H9 (cell line): Measurements from ENCODE around the gene CHMP4A. TPM values are rescaled to one million over a fixed set of nuclear protein-coding genes. Genes with fewer than 3 reads are reported as not detected.

ENCODE experiments used
- DNase-seq: peaks from one replicate; pipeline ENCODE4 v3.0.0-alpha.2; 2017
- H2AFZ ChIP-seq: one replicate; pipeline ENCODE4 v1.6.1; 2013; ENCODE audit warnings: mild to moderate bottlenecking, low read length, control low read depth, moderate library complexity
- H2AK5ac ChIP-seq: 2 replicates; pipeline ENCODE4 v1.6.1; 2013; ENCODE audit warnings: low read length, control low read depth, mixed read lengths; ENCODE audit not compliant: insufficient read length
- H2BK120ac ChIP-seq: one replicate; pipeline ENCODE4 v1.6.1; 2013; ENCODE audit warnings: low read depth, mild to moderate bottlenecking, low read length, control low read depth, inconsistent platforms; ENCODE audit not compliant: poor library complexity, severe bottlenecking
- H2BK12ac ChIP-seq: 2 replicates; pipeline ENCODE4 v1.6.1; 2013; ENCODE audit warnings: low read length, control low read depth, mixed read lengths, low read depth; ENCODE audit not compliant: insufficient read length
- H2BK15ac ChIP-seq: 2 replicates; pipeline ENCODE4 v1.6.1; 2013; ENCODE audit warnings: low read depth, low read length, control low read depth
- H2BK20ac ChIP-seq: one replicate; pipeline ENCODE4 v1.6.1; 2013; ENCODE audit warnings: low read depth, mild to moderate bottlenecking, low read length, control low read depth, inconsistent platforms; ENCODE audit not compliant: poor library complexity, severe bottlenecking
- H2BK5ac ChIP-seq: 2 replicates; pipeline ENCODE4 v1.6.1; 2013; ENCODE audit warnings: low read length, control low read depth, mixed read lengths; ENCODE audit not compliant: insufficient read length
- H3K14ac ChIP-seq: 2 replicates; pipeline ENCODE4 v1.6.1; 2013; ENCODE audit warnings: low read length, control low read depth; ENCODE audit not compliant: insufficient read depth
- H3K18ac ChIP-seq: 2 replicates; pipeline ENCODE4 v1.6.1; 2013; ENCODE audit warnings: low read depth, mild to moderate bottlenecking, mixed read lengths, low read length, control low read depth; ENCODE audit not compliant: insufficient read length
- H3K23ac ChIP-seq: 2 replicates; pipeline ENCODE4 v1.6.1; 2013; ENCODE audit warnings: low read length, control low read depth, mixed read lengths, low read depth; ENCODE audit not compliant: insufficient read length
- H3K23me2 ChIP-seq: 2 replicates; pipeline ENCODE4 v1.6.1; 2013; ENCODE audit warnings: low read depth, mild to moderate bottlenecking, mixed read lengths, low read length, control low read depth; ENCODE audit not compliant: insufficient read length, poor library complexity, severe bottlenecking
- H3K27ac ChIP-seq: 2 replicates; pipeline ENCODE4 v1.5.1; 2013; ENCODE audit warnings: low read length, control low read depth, mixed read lengths, low read depth; ENCODE audit not compliant: insufficient read length
- H3K27me3 ChIP-seq: 2 replicates; pipeline ENCODE4 v1.6.1; 2013; ENCODE audit warnings: low read length, control low read depth, inconsistent platforms; ENCODE audit not compliant: insufficient read depth
- H3K4ac ChIP-seq: 2 replicates; pipeline ENCODE4 v1.6.1; 2013; ENCODE audit warnings: low read depth, mild to moderate bottlenecking, control low read depth, inconsistent platforms, low read length, moderate library complexity
- H3K4me1 ChIP-seq: 2 replicates; pipeline ENCODE4 v1.6.1; 2013; ENCODE audit warnings: low read length, control low read depth, inconsistent platforms; ENCODE audit not compliant: insufficient read depth
- H3K4me2 ChIP-seq: 2 replicates; pipeline ENCODE4 v1.6.1; 2013; ENCODE audit warnings: low read length, control low read depth, mixed read lengths; ENCODE audit not compliant: insufficient read length, insufficient read depth
- H3K56ac ChIP-seq: 2 replicates; pipeline ENCODE4 v1.6.1; 2013; ENCODE audit warnings: low read depth, mild to moderate bottlenecking, mixed read lengths, low read length, control low read depth; ENCODE audit not compliant: insufficient read length
- H3K79me1 ChIP-seq: 2 replicates; pipeline ENCODE4 v1.6.1; 2013; ENCODE audit warnings: low read depth, mild to moderate bottlenecking, moderate library complexity, low read length, control low read depth, inconsistent platforms; ENCODE audit not compliant: insufficient read depth, poor library complexity, severe bottlenecking
- H3K79me2 ChIP-seq: 2 replicates; pipeline ENCODE4 v1.6.1; 2013; ENCODE audit warnings: low read length, control low read depth, inconsistent platforms; ENCODE audit not compliant: insufficient read depth
- H3K9ac ChIP-seq: 2 replicates; pipeline ENCODE4 v1.6.1; 2013; ENCODE audit warnings: low read length, control low read depth, mixed read lengths; ENCODE audit not compliant: insufficient read length; ENCODE audit errors: extremely low read depth
- H3K9me3 ChIP-seq: one replicate; pipeline ENCODE4 v1.6.1; 2013; ENCODE audit warnings: low read depth, low read length, inconsistent platforms; ENCODE audit not compliant: control insufficient read depth
- H3T11ph ChIP-seq: one replicate; pipeline ENCODE4 v1.6.1; 2013; ENCODE audit warnings: mild to moderate bottlenecking, low read length, control low read depth, inconsistent platforms
- H4K20me1 ChIP-seq: one replicate; pipeline ENCODE4 v1.6.1; 2013; ENCODE audit not compliant: control insufficient read depth, insufficient read length, insufficient read depth
- H4K5ac ChIP-seq: 2 replicates; pipeline ENCODE4 v1.6.1; 2013; ENCODE audit warnings: low read depth, mild to moderate bottlenecking, mixed read lengths, low read length, control low read depth; ENCODE audit not compliant: insufficient read length
- H4K8ac ChIP-seq: replicated peaks from 2 replicates; pipeline ENCODE4 v1.6.1; 2013; ENCODE audit warnings: low read length, control low read depth, mixed read lengths, low read depth; ENCODE audit not compliant: insufficient read length
- H4K91ac ChIP-seq: 2 replicates; pipeline ENCODE4 v1.6.1; 2013; ENCODE audit warnings: low read depth, mild to moderate bottlenecking, moderate library complexity, mixed read lengths, low read length, control low read depth; ENCODE audit not compliant: insufficient read length
- H3K27ac Mint-ChIP-seq, 3 experiments: 2 replicates in 2 of 3; 3 replicates in 1 of 3; pipeline ENCODE4 v1.8.0; 2020 to 2021; ENCODE audit warnings: mixed read lengths in 3 of 3, mild to moderate bottlenecking in 1 of 3, moderate library complexity in 1 of 3
- H3K27me3 Mint-ChIP-seq: 2 replicates; pipeline ENCODE4 v1.8.0; 2021; ENCODE audit warnings: low read depth, mild to moderate bottlenecking, moderate library complexity, mixed read lengths
- H3K36me3 Mint-ChIP-seq, 3 experiments: 2 replicates in 2 of 3; 3 replicates in 1 of 3; pipeline ENCODE4 v1.8.0; 2020 to 2021; ENCODE audit warnings: low read depth in 3 of 3, mixed read lengths in 3 of 3; ENCODE audit not compliant: insufficient read depth in 1 of 3
- H3K4me1 Mint-ChIP-seq, 2 experiments: 2 replicates each; pipeline ENCODE4 v1.8.0; 2020; ENCODE audit warnings: mixed read lengths in 2 of 2
- H3K4me3 Mint-ChIP-seq, 2 experiments: 2 replicates in 1 of 2; 3 replicates in 1 of 2; pipeline ENCODE4 v1.8.0; 2020 to 2021; ENCODE audit warnings: mild to moderate bottlenecking in 2 of 2, mixed read lengths in 2 of 2, moderate library complexity in 1 of 2
- H3K9me3 Mint-ChIP-seq, 2 experiments: 2 replicates in 1 of 2; 3 replicates in 1 of 2; pipeline ENCODE4 v1.8.0; 2020; ENCODE audit warnings: mild to moderate bottlenecking in 2 of 2, mixed read lengths in 2 of 2, moderate library complexity in 1 of 2
- WGBS: extraction: QIAGEN DNeasy Blood & Tissue Kit; methylation state at CpG from one replicate; pipeline ENCODE4 v1.1.7; 2013; ENCODE audit warnings: missing lambda C conversion rate, low lambda C conversion rate, mixed read lengths; ENCODE audit not compliant: insufficient read length; ENCODE audit errors: extremely low coverage; 5-methylcytosine and 5-hydroxymethylcytosine counted together
- total RNA-seq: library from RNA; stranded (reverse); gene quantifications from 2 replicates; pipeline ENCODE4 v1.2.1, GENCODE V29; 2021
- TF ChIP-seq, protein P1 (sequence below): fragments of 200-600 bp; sonication (generic); conservative IDR thresholded peaks from 3 replicates; pipeline ENCODE4 v1.8.0; 2021; ENCODE audit warnings: antibody characterized with exemption, mild to moderate bottlenecking

Gene CHMP4A
- total RNA-seq, 1 experiment from 2014 or later: 46.2 TPM

- Histone ChIP-seq H3K18ac (no peak overlapping the region), H3K4me2 (no peak overlapping the region), H4K20me1 (no peaks in the 10 kb centered on the region), H3K9me3 (no peaks in the 10 kb centered on the region), H3K4me1 (no peaks in the 10 kb centered on the region; the same call in 1 of the 2 replicates), H3K27me3 (no peaks in the 10 kb centered on the region), H3K56ac (no peak overlapping the region), H3K79me1 (peaks cover 4% of the 10 kb centered on the region), H4K91ac (no peak overlapping the region), H3K23me2 (no peaks in the 10 kb centered on the region), H3K79me2 (no peaks in the 10 kb centered on the region), H3K4ac (no peak overlapping the region), H2AK5ac (no peak overlapping the region), H3K23ac (no peak overlapping the region), H4K5ac (no peak overlapping the region), H3K14ac (no peak overlapping the region), H2BK15ac (no peak overlapping the region), H3T11ph (no peak overlapping the region), H2AFZ (no peak overlapping the region), H2BK20ac (no peak overlapping the region), H2BK5ac (no peak overlapping the region), H3K9ac (no peak overlapping the region), H2BK12ac (no peak overlapping the region), H4K8ac (no peak overlapping the region), H3K27ac (no peak overlapping the region), H2BK120ac (no peak overlapping the region)
- Mint-ChIP-seq H3K36me3 (peaks cover 39 to 89% (median 70%) of the 10 kb centered on the region in 3 experiments), H3K4me3 (no peak overlapping the region), H3K27me3 (no peaks in the 10 kb centered on the region; the same call in 1 of the 2 replicates), H3K27ac (no peak overlapping the region), H3K4me1 (peaks cover 10 to 13% of the 10 kb centered on the region in 2 experiments), H3K9me3 (no peaks in the 10 kb centered on the region)
- WGBS: no CpG with 5 or more reads among the region's 19 CpGs
- TF ChIP-seq, protein P1, sequence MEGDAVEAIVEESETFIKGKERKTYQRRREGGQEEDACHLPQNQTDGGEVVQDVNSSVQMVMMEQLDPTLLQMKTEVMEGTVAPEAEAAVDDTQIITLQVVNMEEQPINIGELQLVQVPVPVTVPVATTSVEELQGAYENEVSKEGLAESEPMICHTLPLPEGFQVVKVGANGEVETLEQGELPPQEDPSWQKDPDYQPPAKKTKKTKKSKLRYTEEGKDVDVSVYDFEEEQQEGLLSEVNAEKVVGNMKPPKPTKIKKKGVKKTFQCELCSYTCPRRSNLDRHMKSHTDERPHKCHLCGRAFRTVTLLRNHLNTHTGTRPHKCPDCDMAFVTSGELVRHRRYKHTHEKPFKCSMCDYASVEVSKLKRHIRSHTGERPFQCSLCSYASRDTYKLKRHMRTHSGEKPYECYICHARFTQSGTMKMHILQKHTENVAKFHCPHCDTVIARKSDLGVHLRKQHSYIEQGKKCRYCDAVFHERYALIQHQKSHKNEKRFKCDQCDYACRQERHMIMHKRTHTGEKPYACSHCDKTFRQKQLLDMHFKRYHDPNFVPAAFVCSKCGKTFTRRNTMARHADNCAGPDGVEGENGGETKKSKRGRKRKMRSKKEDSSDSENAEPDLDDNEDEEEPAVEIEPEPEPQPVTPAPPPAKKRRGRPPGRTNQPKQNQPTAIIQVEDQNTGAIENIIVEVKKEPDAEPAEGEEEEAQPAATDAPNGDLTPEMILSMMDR: no peak
- no peak for DNase-seq
Observed at GRCh38 chr14:24184104-24184970, 29.0 kb downstream of the CHMP4A start.
